Body of pancreas (tissue), 4 donors: ENCODE data around the gene PDF. TPM values are rescaled to one million over a fixed set of nuclear protein-coding genes. Genes with fewer than 3 reads are reported as not detected.

Source experiments
- ATAC-seq: fragments of 150-250 bp; one replicate; pipeline ENCODE4 v1.9.1; 2016
- DNase-seq, 4 donors: peaks; one replicate each; pipeline ENCODE4 v3.0.0-alpha.2; 2019
- H3K27ac ChIP-seq, 4 donors: fragments of 200-600 bp; sonication (generic); 1 replicate in 3 of 4; 2 replicates in 1 of 4; pipeline versions ENCODE4 v1.5.1 to v1.6.1; 2016 to 2019; ENCODE audit warnings: mild to moderate bottlenecking in 1 of 4, mixed read lengths in 1 of 4, moderate library complexity in 1 of 4
- H3K27me3 ChIP-seq, 2 donors: fragments of 200-600 bp; sonication (generic); one replicate each; pipeline ENCODE4 v1.6.0; 2016; ENCODE audit warnings: mild to moderate bottlenecking in 1 of 2
- H3K36me3 ChIP-seq, 2 donors: fragments of 200-600 bp; sonication (generic); replicated peaks in 1 of 2; 2 replicates each; pipeline ENCODE4 v1.5.1; 2016; ENCODE audit warnings: low read depth in 2 of 2; ENCODE audit not compliant: insufficient read depth in 1 of 2
- H3K4me1 ChIP-seq: fragments of 200-600 bp; sonication (generic); one replicate; pipeline ENCODE4 v1.6.0; 2016
- H3K4me3 ChIP-seq, 2 donors: fragments of 200-600 bp; sonication (generic); 1 replicate in 1 of 2; 2 replicates in 1 of 2; pipeline ENCODE4 v1.5.1; 2016 to 2019
- H3K9me3 ChIP-seq, 3 donors: fragments of 200-600 bp; sonication (generic); 1 replicate in 2 of 3; 2 replicates in 1 of 3; pipeline ENCODE4 v1.5.1; 2016
- POLR2A ChIP-seq, 3 donors: fragments of 450-650 bp; IDR thresholded peaks; one replicate each; pipeline ENCODE4 v1.6.1; 2016; ENCODE audit warnings: antibody characterized with exemption in 3 of 3, mild to moderate bottlenecking in 2 of 3
- WGBS, 2 donors: methylation state at CpG; one replicate each; pipeline ENCODE4 v1.1.5; 2017; 5-methylcytosine and 5-hydroxymethylcytosine counted together
- intact Hi-C: fragments of 100-400 bp; cut with DNase I; formaldehyde crosslinking; loops from one replicate; pipeline ENCODE4 v1.15.1; 2023
- total RNA-seq, 2 donors: library from RNA; depleted of rRNA; stranded (reverse); fragments of >200 nt; gene quantifications; one replicate each; pipeline ENCODE4 v1.1.0, GENCODE V29; 2016
- TF ChIP-seq, protein P1 (sequence below), 7 experiments: fragments of 450-650 bp in 4 of 7; fragments of 200-600 bp in 3 of 7; sonication (generic) in 3 of 7; IDR thresholded peaks; one replicate each; pipeline ENCODE4 v1.5.1; 2016 to 2019; ENCODE audit warnings: antibody characterized with exemption in 7 of 7

PDF gene
- total RNA-seq, 2 donors from 2014 or later, result 38.1 to 45.2 TPM

- no peak overlapping the region for H3K4me3 ChIP-seq
- no peaks in the 10 kb centered on the region for H3K4me1 ChIP-seq
- no peak for ATAC-seq
- WGBS, 2 donors, result 90 to 91% methylated on average over 1 of the region's 1 CpG
- DNase-seq, result no peak
- intact Hi-C loops, result no loop called here
- H3K9me3 ChIP-seq, result no peaks in the 10 kb centered on the region
- no peak overlapping the region for H3K27ac ChIP-seq
- no peaks in the 10 kb centered on the region for H3K27me3 ChIP-seq
- H3K36me3 ChIP-seq, result peaks cover 0 to 14% of the 10 kb centered on the region in 2 donors
- TF ChIP-seq, protein P1, sequence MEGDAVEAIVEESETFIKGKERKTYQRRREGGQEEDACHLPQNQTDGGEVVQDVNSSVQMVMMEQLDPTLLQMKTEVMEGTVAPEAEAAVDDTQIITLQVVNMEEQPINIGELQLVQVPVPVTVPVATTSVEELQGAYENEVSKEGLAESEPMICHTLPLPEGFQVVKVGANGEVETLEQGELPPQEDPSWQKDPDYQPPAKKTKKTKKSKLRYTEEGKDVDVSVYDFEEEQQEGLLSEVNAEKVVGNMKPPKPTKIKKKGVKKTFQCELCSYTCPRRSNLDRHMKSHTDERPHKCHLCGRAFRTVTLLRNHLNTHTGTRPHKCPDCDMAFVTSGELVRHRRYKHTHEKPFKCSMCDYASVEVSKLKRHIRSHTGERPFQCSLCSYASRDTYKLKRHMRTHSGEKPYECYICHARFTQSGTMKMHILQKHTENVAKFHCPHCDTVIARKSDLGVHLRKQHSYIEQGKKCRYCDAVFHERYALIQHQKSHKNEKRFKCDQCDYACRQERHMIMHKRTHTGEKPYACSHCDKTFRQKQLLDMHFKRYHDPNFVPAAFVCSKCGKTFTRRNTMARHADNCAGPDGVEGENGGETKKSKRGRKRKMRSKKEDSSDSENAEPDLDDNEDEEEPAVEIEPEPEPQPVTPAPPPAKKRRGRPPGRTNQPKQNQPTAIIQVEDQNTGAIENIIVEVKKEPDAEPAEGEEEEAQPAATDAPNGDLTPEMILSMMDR (IDR thresholded peaks at IDR 0.05), result no peak
- no peak for TF ChIP-seq POLR2A (IDR thresholded peaks at IDR 0.05)
These were observed 42.6 kb upstream of the PDF start for GRCh38 chr16:69373019-69373418.

DNA sequence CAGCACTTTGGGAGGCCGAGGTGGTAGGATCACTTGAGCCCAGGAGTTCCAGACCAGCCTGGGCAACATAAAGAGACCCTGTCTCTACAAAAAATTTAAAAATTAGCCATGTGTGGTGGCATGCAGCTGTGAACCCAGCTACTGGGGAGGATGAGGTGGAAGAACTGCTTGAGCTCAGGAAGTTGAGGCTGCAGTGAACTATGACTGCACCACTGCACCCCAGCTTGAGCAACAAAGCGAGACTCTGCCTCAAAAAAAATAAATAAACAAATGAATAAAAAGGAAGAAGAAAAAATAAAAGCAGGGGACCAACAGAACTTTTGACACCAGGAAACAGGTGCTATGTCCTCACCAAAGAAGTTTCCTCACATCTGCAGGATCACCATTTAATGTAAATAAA is 41.2 kb upstream of the PDF start:
- Histone ChIP-seq H3K4me3 (no peak overlapping the region), H3K36me3 (peaks cover 0 to 25% of the 10 kb centered on the region in 2 donors), H3K27ac (no peak overlapping the region), H3K4me1 (no peaks in the 10 kb centered on the region), H3K27me3 (no peaks in the 10 kb centered on the region), H3K9me3 (no peaks in the 10 kb centered on the region)
- intact Hi-C loops, result no loop called here
- DNase-seq, result no peak
- no peak for TF ChIP-seq POLR2A (IDR thresholded peaks at IDR 0.05)
- TF ChIP-seq, protein P1 (IDR thresholded peaks at IDR 0.05), result no peak
- 90 to 96% methylated on average over 2 of the region's 2 CpGs for WGBS, 2 donors
- no peak for ATAC-seq

- TF ChIP-seq, protein P1 (IDR thresholded peaks at IDR 0.05), result no peak
- TF ChIP-seq POLR2A (IDR thresholded peaks at IDR 0.05), result no peak
- no peak for DNase-seq
- Histone ChIP-seq H3K27ac (no peak overlapping the region), H3K27me3 (no peaks in the 10 kb centered on the region), H3K9me3 (no peaks in the 10 kb centered on the region), H3K4me3 (no peak overlapping the region), H3K4me1 (no peaks in the 10 kb centered on the region), H3K36me3 (peaks cover 0 to 33% of the 10 kb centered on the region in 2 donors)
- no peak for ATAC-seq
- intact Hi-C loops, result no loop called here
- WGBS, 2 donors, result 74 to 80% methylated on average over 4 of the region's 4 CpGs
These were observed 38.5 kb upstream of the PDF start for GRCh38 chr16:69368866-69369265.

GRCh38 chr16:69367980-69368379 is 37.6 kb upstream of the PDF start:
- TF ChIP-seq, protein P1 (IDR thresholded peaks at IDR 0.05), result no peak
- no peak for TF ChIP-seq POLR2A (IDR thresholded peaks at IDR 0.05)
- H3K9me3 ChIP-seq, result no peaks in the 10 kb centered on the region
- intact Hi-C loops, result no loop called here
- H3K4me1 ChIP-seq, result no peaks in the 10 kb centered on the region
- no peaks in the 10 kb centered on the region for H3K27me3 ChIP-seq
- no peak overlapping the region for H3K27ac ChIP-seq
- peaks cover 0 to 33% of the 10 kb centered on the region in 2 donors for H3K36me3 ChIP-seq
- DNase-seq (no peak), ATAC-seq (no peak)
- WGBS, 2 donors, result 78 to 98% methylated on average over 7 of the region's 7 CpGs
- H3K4me3 ChIP-seq, result no peak overlapping the region

- ATAC-seq (no peak), DNase-seq (no peak)
- no peak overlapping the region for H3K27ac ChIP-seq
- no peaks in the 10 kb centered on the region for H3K27me3 ChIP-seq
- TF ChIP-seq POLR2A (IDR thresholded peaks at IDR 0.05), result no peak
- TF ChIP-seq, protein P1 (IDR thresholded peaks at IDR 0.05), result no peak
- intact Hi-C loops, result no loop called here
- no peak overlapping the region for H3K4me3 ChIP-seq
- H3K9me3 ChIP-seq, result no peaks in the 10 kb centered on the region
- 90 to 94% methylated on average over 7 of the region's 7 CpGs for WGBS, 2 donors
- H3K36me3 ChIP-seq, result peaks cover 0 to 33% of the 10 kb centered on the region in 2 donors
- no peaks in the 10 kb centered on the region for H3K4me1 ChIP-seq
These were observed 36.0 kb upstream of the PDF start for GRCh38 chr16:69366431-69366830.
